Retinal pigment epithelial cell (primary cell): ENCODE measurements around the gene AEBP2.

ENCODE experiments used
- DNase-seq: peaks from one replicate; pipeline ENCODE4 v3.0.0-alpha.2; 2010; ENCODE audit warnings: low read depth
- H3K4me3 ChIP-seq: 2 replicates; pipeline ENCODE4 v1.5.1; 2011; ENCODE audit warnings: mild to moderate bottlenecking, low read length, control low read depth, moderate library complexity
- CTCF ChIP-seq: conservative IDR thresholded peaks from 2 replicates; pipeline ENCODE4 v1.5.1; 2011; ENCODE audit warnings: low read depth, low read length, control low read depth, inconsistent platforms

AEBP2 gene

GRCh38 chr12:19477071-19477470, 37.8 kb downstream of the AEBP2 start:
- no peak overlapping the region for H3K4me3 ChIP-seq
- DNase-seq, result no peak
- no peak for TF ChIP-seq CTCF

GRCh38 chr12:19480459-19480858, 41.2 kb downstream of the AEBP2 start:
- no peak for DNase-seq
- no peak for TF ChIP-seq CTCF
- no peak overlapping the region for H3K4me3 ChIP-seq

GRCh38 chr12:19482036-19482435, 42.7 kb downstream of the AEBP2 start:
- H3K4me3 ChIP-seq, result no peak overlapping the region
- no peak for DNase-seq
- no peak for TF ChIP-seq CTCF

- no peak for TF ChIP-seq CTCF
- no peak for DNase-seq
- H3K4me3 ChIP-seq, result no peak overlapping the region
These were observed 43.3 kb downstream of the AEBP2 start for GRCh38 chr12:19482551-19483109.

- TF ChIP-seq CTCF, result no peak
- no peak for DNase-seq
- H3K4me3 ChIP-seq, result no peak overlapping the region
These were observed 44.4 kb downstream of the AEBP2 start for GRCh38 chr12:19483727-19484126.

GRCh38 chr12:19484738-19485137, 45.4 kb downstream of the AEBP2 start:
- no peak overlapping the region for H3K4me3 ChIP-seq
- no peak for DNase-seq
- TF ChIP-seq CTCF, result no peak

- H3K4me3 ChIP-seq, result no peak overlapping the region
- DNase-seq, result no peak
- no peak for TF ChIP-seq CTCF
These were observed 45.9 kb downstream of the AEBP2 start for GRCh38 chr12:19485240-19485639.
